Neural cell (in vitro differentiated cells): ENCODE results near the gene NEK10. TPM values are rescaled to one million over a fixed set of nuclear protein-coding genes. Genes with fewer than 3 reads are reported as not detected.

ENCODE experiments used
- H2AFZ ChIP-seq: fragments of 200-600, 300-800 bp; sonication (generic), shearing (Covaris generic); 2 replicates; pipeline ENCODE4 v1.6.0; 2014; ENCODE audit warnings: low read depth, mild to moderate bottlenecking, antibody characterized with exemption, low read length, moderate library complexity
- H3F3A ChIP-seq: fragments of 200-600 bp; shearing (Covaris generic); 2 replicates; pipeline ENCODE4 v1.6.1; 2016; ENCODE audit warnings: mild to moderate bottlenecking, moderate library complexity, mixed read lengths, antibody characterized with exemption, low read length; ENCODE audit not compliant: insufficient read depth, poor library complexity, severe bottlenecking
- H3K27ac ChIP-seq: fragments of 200-600, 300-800 bp; sonication (generic), shearing (Covaris generic); 2 replicates; pipeline ENCODE4 v1.5.1; 2014; ENCODE audit warnings: mild to moderate bottlenecking, low read length, moderate library complexity
- H3K27me3 ChIP-seq: fragments of 300-800, 200-600 bp; sonication (generic), shearing (Covaris generic); 2 replicates; pipeline ENCODE4 v1.6.0; 2014; ENCODE audit warnings: mild to moderate bottlenecking, low read depth, low read length, moderate library complexity; ENCODE audit not compliant: insufficient read depth
- H3K36me3 ChIP-seq: fragments of 300-800, 200-600 bp; sonication (generic), shearing (Covaris generic); 2 replicates; pipeline ENCODE4 v1.5.1; 2014; ENCODE audit warnings: mild to moderate bottlenecking, antibody characterized with exemption, low read length, moderate library complexity; ENCODE audit not compliant: insufficient read depth
- H3K4me2 ChIP-seq: fragments of 300-800, 200-600 bp; sonication (generic), shearing (Covaris generic); 2 replicates; pipeline ENCODE4 v1.6.0; 2014; ENCODE audit warnings: mild to moderate bottlenecking, low read length
- H3K4me3 ChIP-seq: fragments of 300-800, 200-600 bp; sonication (generic), shearing (Covaris generic); 2 replicates; pipeline ENCODE4 v1.5.1; 2014; ENCODE audit warnings: mild to moderate bottlenecking, low read length, moderate library complexity
- H3K79me2 ChIP-seq: fragments of 200-600 bp; shearing (Covaris generic); replicated peaks from 2 replicates; pipeline ENCODE4 v1.6.0; 2014; ENCODE audit warnings: mild to moderate bottlenecking, low read length, moderate library complexity; ENCODE audit not compliant: insufficient read depth
- H3K9ac ChIP-seq: fragments of 300-800, 200-600 bp; sonication (generic), shearing (Covaris generic); 2 replicates; pipeline ENCODE4 v1.6.1; 2016; ENCODE audit warnings: mild to moderate bottlenecking, low read length, mixed read lengths
- H3K9me2 ChIP-seq: fragments of 200-600 bp; shearing (Covaris generic); 2 replicates; pipeline ENCODE4 v1.6.1; 2016; ENCODE audit warnings: mild to moderate bottlenecking, low read length, mixed read lengths; ENCODE audit not compliant: insufficient read depth
- H3K9me3 ChIP-seq: fragments of 200-600, 300-800 bp; sonication (generic), shearing (Covaris generic); 2 replicates; pipeline ENCODE4 v1.6.1; 2016; ENCODE audit warnings: mild to moderate bottlenecking, mixed run types, low read length, moderate library complexity, mixed read lengths
- H4K20me1 ChIP-seq: fragments of 200-600 bp; shearing (Covaris generic); 2 replicates; pipeline ENCODE4 v1.6.1; 2016; ENCODE audit warnings: mild to moderate bottlenecking, mixed run types; ENCODE audit not compliant: insufficient read depth
- EP300 ChIP-seq: fragments of 450-650 bp; conservative IDR thresholded peaks from 2 replicates; pipeline ENCODE4 v1.6.1; 2014; ENCODE audit warnings: antibody characterized with exemption, mild to moderate bottlenecking, moderate library complexity; ENCODE audit not compliant: poor library complexity, severe bottlenecking
- EZH2 ChIP-seq: fragments of 200-600, 300-800 bp; shearing (Covaris generic), sonication (generic); IDR thresholded peaks from 2 replicates; pipeline ENCODE4 v1.6.1; 2014; ENCODE audit warnings: antibody characterized with exemption, low read length, borderline replicate concordance, mild to moderate bottlenecking; ENCODE audit not compliant: insufficient read depth, poor library complexity, severe bottlenecking
- MXI1 ChIP-seq: fragments of 450-650 bp; conservative IDR thresholded peaks from 2 replicates; pipeline ENCODE4 v1.6.1; 2014; ENCODE audit warnings: antibody characterized with exemption, mild to moderate bottlenecking; ENCODE audit not compliant: poor library complexity, severe bottlenecking
- POLR2AphosphoS5 ChIP-seq: IDR thresholded peaks from 2 replicates; pipeline ENCODE4 v1.6.1; 2012
- RAD21 ChIP-seq: fragments of 450-650 bp; conservative IDR thresholded peaks from 2 replicates; pipeline ENCODE4 v1.6.1; 2014; ENCODE audit warnings: antibody characterized with exemption, mild to moderate bottlenecking, moderate library complexity
- REST ChIP-seq: IDR thresholded peaks from 2 replicates; pipeline ENCODE4 v1.6.1; 2012; ENCODE audit warnings: borderline replicate concordance
- SMC3 ChIP-seq: fragments of 450-650 bp; conservative IDR thresholded peaks from 2 replicates; pipeline ENCODE4 v1.6.1; 2014; ENCODE audit warnings: antibody characterized with exemption, mild to moderate bottlenecking, moderate library complexity; ENCODE audit not compliant: poor library complexity
- TAF1 ChIP-seq: IDR thresholded peaks from 2 replicates; pipeline ENCODE4 v1.6.1; 2012; ENCODE audit warnings: low read depth
- polyA plus RNA-seq: library from polyadenylated mRNA; depleted of rRNA; stranded (reverse); fragments of >200 nt; gene quantifications from 2 replicates; pipeline ENCODE4 v1.2.3, GENCODE V29; 2014
- TF ChIP-seq, protein P1 (sequence below): fragments of 450-650 bp; IDR thresholded peaks from 2 replicates; pipeline ENCODE4 v1.5.1; 2014; ENCODE audit warnings: antibody characterized with exemption, mild to moderate bottlenecking, moderate library complexity; ENCODE audit not compliant: poor library complexity, severe bottlenecking

Gene NEK10
- polyA plus RNA-seq, 1 donor from 2014 or later = 17.6 TPM

DNA sequence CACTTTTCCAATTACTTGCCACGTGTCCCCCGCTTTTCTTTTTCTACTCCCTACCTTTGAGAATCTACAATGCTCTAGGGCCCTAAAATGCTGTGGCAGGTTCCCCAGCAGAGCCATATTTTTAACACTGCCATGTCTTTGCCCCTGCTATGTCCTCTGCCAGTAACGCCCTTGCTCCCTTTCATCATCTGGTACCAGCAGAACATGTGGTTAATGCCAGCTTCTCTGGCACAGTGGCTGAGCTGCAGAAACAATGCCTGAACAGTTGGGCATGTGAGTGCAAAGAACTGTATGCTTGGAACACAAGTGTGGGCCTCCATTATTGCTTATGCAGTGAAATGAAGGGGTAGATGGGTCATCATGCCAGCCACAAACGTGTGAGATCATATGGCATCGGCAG lies 287.6 kb downstream of the NEK10 start:
- no peak overlapping the region for H3K9ac ChIP-seq
- no peaks in the 10 kb centered on the region for H3K9me3 ChIP-seq
- no peak overlapping the region for H2AFZ ChIP-seq
- TF ChIP-seq RAD21 = no peak
- TF ChIP-seq SMC3 = no peak
- TF ChIP-seq EZH2 = no peak
- TF ChIP-seq MXI1 = no peak
- TF ChIP-seq TAF1 = no peak
- TF ChIP-seq, protein P1, sequence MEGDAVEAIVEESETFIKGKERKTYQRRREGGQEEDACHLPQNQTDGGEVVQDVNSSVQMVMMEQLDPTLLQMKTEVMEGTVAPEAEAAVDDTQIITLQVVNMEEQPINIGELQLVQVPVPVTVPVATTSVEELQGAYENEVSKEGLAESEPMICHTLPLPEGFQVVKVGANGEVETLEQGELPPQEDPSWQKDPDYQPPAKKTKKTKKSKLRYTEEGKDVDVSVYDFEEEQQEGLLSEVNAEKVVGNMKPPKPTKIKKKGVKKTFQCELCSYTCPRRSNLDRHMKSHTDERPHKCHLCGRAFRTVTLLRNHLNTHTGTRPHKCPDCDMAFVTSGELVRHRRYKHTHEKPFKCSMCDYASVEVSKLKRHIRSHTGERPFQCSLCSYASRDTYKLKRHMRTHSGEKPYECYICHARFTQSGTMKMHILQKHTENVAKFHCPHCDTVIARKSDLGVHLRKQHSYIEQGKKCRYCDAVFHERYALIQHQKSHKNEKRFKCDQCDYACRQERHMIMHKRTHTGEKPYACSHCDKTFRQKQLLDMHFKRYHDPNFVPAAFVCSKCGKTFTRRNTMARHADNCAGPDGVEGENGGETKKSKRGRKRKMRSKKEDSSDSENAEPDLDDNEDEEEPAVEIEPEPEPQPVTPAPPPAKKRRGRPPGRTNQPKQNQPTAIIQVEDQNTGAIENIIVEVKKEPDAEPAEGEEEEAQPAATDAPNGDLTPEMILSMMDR = no peak
- no peak for TF ChIP-seq EP300
- TF ChIP-seq POLR2AphosphoS5 = no peak
- TF ChIP-seq REST = no peak
- no peaks in the 10 kb centered on the region for H3K36me3 ChIP-seq
- no peaks in the 10 kb centered on the region for H3K9me2 ChIP-seq
- no peak overlapping the region for H3K4me3 ChIP-seq
- H3K27ac ChIP-seq = no peak overlapping the region
- no peaks in the 10 kb centered on the region for H3K27me3 ChIP-seq
- H4K20me1 ChIP-seq = no peaks in the 10 kb centered on the region
- H3K79me2 ChIP-seq = no peaks in the 10 kb centered on the region
- no peaks in the 10 kb centered on the region for H3F3A ChIP-seq
- no peak overlapping the region for H3K4me2 ChIP-seq

DNA sequence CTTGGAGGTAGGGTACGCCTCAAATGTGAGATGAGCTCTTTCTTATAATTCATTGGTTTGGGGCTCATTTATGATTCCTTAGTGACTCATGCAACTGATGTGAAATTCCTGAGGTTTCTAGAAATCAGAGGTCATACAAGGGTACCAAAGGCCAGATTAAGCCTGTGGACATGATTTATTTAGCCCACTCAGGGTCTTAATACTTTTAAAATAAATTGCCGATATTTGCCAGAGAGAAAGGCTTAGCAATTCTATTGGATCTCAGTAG lies 289.0 kb downstream of the NEK10 start:
- no peak overlapping the region for H3K4me3 ChIP-seq
- H3K27me3 ChIP-seq = no peaks in the 10 kb centered on the region
- no peak overlapping the region for H3K9ac ChIP-seq
- no peaks in the 10 kb centered on the region for H3K9me2 ChIP-seq
- TF ChIP-seq REST = no peak
- no peaks in the 10 kb centered on the region for H3K9me3 ChIP-seq
- H3F3A ChIP-seq = no peaks in the 10 kb centered on the region
- no peak overlapping the region for H3K4me2 ChIP-seq
- H3K36me3 ChIP-seq = no peaks in the 10 kb centered on the region
- no peaks in the 10 kb centered on the region for H4K20me1 ChIP-seq
- H2AFZ ChIP-seq = no peak overlapping the region
- no peaks in the 10 kb centered on the region for H3K79me2 ChIP-seq
- H3K27ac ChIP-seq = no peak overlapping the region
